HEK293 (cell line): Measurements from ENCODE around the gene MED29.

ENCODE experiments used
- BCL11B ChIP-seq: fragments of 450-650 bp; formaldehyde crosslinking; IDR thresholded peaks from 2 replicates; pipeline ENCODE4 v1.5.1; 2016; ENCODE audit warnings: low read depth, missing biosample characterization, missing genetic modification characterization
- EGR2 ChIP-seq: fragments of 450-650 bp; formaldehyde crosslinking; IDR thresholded peaks from 2 replicates; pipeline ENCODE4 v1.5.1; 2016; ENCODE audit warnings: low read depth, missing biosample characterization, missing genetic modification characterization
- GLI2 ChIP-seq: fragments of 450-650 bp; formaldehyde crosslinking; IDR thresholded peaks from 2 replicates; pipeline ENCODE4; 2017; ENCODE audit warnings: missing biosample characterization, missing genetic modification characterization, low read depth, borderline replicate concordance
- HOXC10 ChIP-seq: sonication (generic); formaldehyde crosslinking; IDR thresholded peaks from 2 replicates; pipeline ENCODE4 v1.8.1; 2023; ENCODE audit warnings: mild to moderate bottlenecking, missing genetic modification reagents
- HOXD13 ChIP-seq: sonication (generic); formaldehyde crosslinking; IDR thresholded peaks from 2 replicates; pipeline ENCODE4 v1.8.0; 2022; ENCODE audit warnings: missing genetic modification reagents, borderline replicate concordance
- INSM2 ChIP-seq: fragments of 450-650 bp; formaldehyde crosslinking; IDR thresholded peaks from 2 replicates; pipeline ENCODE4 v1.5.1; 2016; ENCODE audit warnings: missing biosample characterization, missing genetic modification characterization
- OSR2 ChIP-seq: fragments of 450-650 bp; formaldehyde crosslinking; IDR thresholded peaks from 2 replicates; pipeline ENCODE4 v1.5.1; 2016; ENCODE audit warnings: missing biosample characterization, missing genetic modification characterization
- OVOL3 ChIP-seq: fragments of 450-650 bp; formaldehyde crosslinking; IDR thresholded peaks from 2 replicates; pipeline ENCODE4 v1.5.1; 2016; ENCODE audit warnings: missing biosample characterization, missing genetic modification characterization
- YY2 ChIP-seq: fragments of 450-650 bp; formaldehyde crosslinking; IDR thresholded peaks from 2 replicates; pipeline ENCODE4 v1.5.1; 2016; ENCODE audit warnings: missing biosample characterization, missing genetic modification characterization
- ZBTB8A ChIP-seq: fragments of 450-650 bp; formaldehyde crosslinking; IDR thresholded peaks from 2 replicates; pipeline ENCODE4 v1.5.1; 2016; ENCODE audit warnings: missing biosample characterization, missing genetic modification characterization
- ZNF10 ChIP-seq: fragments of 450-650 bp; formaldehyde crosslinking; IDR thresholded peaks from 2 replicates; pipeline ENCODE4 v1.5.1; 2017; ENCODE audit warnings: missing biosample characterization, missing genetic modification characterization
- ZNF132 ChIP-seq: fragments of 450-650 bp; formaldehyde crosslinking; IDR thresholded peaks from 2 replicates; pipeline ENCODE4 v1.5.1; 2017; ENCODE audit warnings: missing biosample characterization, missing genetic modification characterization, borderline replicate concordance
- ZNF140 ChIP-seq: fragments of 450-650 bp; formaldehyde crosslinking; IDR thresholded peaks from 2 replicates; pipeline ENCODE4 v1.5.1; 2016; ENCODE audit warnings: missing biosample characterization, missing genetic modification characterization
- ZNF146 ChIP-seq: fragments of 450-650 bp; formaldehyde crosslinking; IDR thresholded peaks from 2 replicates; pipeline ENCODE4 v1.5.1; 2016; ENCODE audit warnings: missing biosample characterization, missing genetic modification characterization
- ZNF184 ChIP-seq: fragments of 450-650 bp; IDR thresholded peaks from 2 replicates; pipeline ENCODE4 v1.5.1; 2018; ENCODE audit warnings: missing biosample characterization, mild to moderate bottlenecking, missing genetic modification characterization
- ZNF2 ChIP-seq: fragments of 450-650 bp; formaldehyde crosslinking; IDR thresholded peaks from 2 replicates; pipeline ENCODE4 v1.5.1; 2016; ENCODE audit warnings: missing biosample characterization, missing genetic modification characterization
- ZNF239 ChIP-seq: fragments of 450-650 bp; formaldehyde crosslinking; IDR thresholded peaks from 2 replicates; pipeline ENCODE4 v1.5.1; 2016; ENCODE audit warnings: missing biosample characterization, missing genetic modification characterization
- ZNF274 ChIP-seq, 2 experiments: fragments of 200-500 bp in 1 of 2; fragments of 450-650 bp in 1 of 2; sonication (Bioruptor generic) in 1 of 2; formaldehyde crosslinking in 1 of 2; IDR thresholded peaks; 2 replicates each; pipeline versions ENCODE4 v1.5.1 to v1.6.1; 2014 to 2016; ENCODE audit warnings: borderline replicate concordance in 1 of 2, inconsistent platforms in 1 of 2, low read length in 1 of 2, missing biosample characterization in 1 of 2, missing genetic modification characterization in 1 of 2
- ZNF292 ChIP-seq: fragments of 450-650 bp; formaldehyde crosslinking; IDR thresholded peaks from 2 replicates; pipeline ENCODE4 v1.5.1; 2016; ENCODE audit warnings: low read depth, missing biosample characterization, missing genetic modification characterization, borderline replicate concordance
- ZNF341 ChIP-seq: fragments of 450-650 bp; formaldehyde crosslinking; IDR thresholded peaks from 2 replicates; pipeline ENCODE4; 2016; ENCODE audit warnings: low read depth, missing biosample characterization, missing genetic modification characterization
- ZNF48 ChIP-seq: fragments of 450-650 bp; formaldehyde crosslinking; IDR thresholded peaks from 2 replicates; pipeline ENCODE4 v1.5.1; 2016; ENCODE audit warnings: missing biosample characterization, missing genetic modification characterization
- ZNF501 ChIP-seq: fragments of 450-650 bp; formaldehyde crosslinking; IDR thresholded peaks from 2 replicates; pipeline ENCODE4 v1.5.1; 2016; ENCODE audit warnings: missing biosample characterization, missing genetic modification characterization
- ZNF510 ChIP-seq: fragments of 450-650 bp; formaldehyde crosslinking; IDR thresholded peaks from 2 replicates; pipeline ENCODE4 v1.5.1; 2018; ENCODE audit warnings: mild to moderate bottlenecking, missing genetic modification characterization, missing biosample characterization; ENCODE audit not compliant: insufficient replicate concordance
- ZNF544 ChIP-seq: fragments of 450-650 bp; formaldehyde crosslinking; IDR thresholded peaks from 2 replicates; pipeline ENCODE4 v1.5.0; 2017; ENCODE audit warnings: missing biosample characterization, missing genetic modification characterization
- ZNF560 ChIP-seq: fragments of 450-650 bp; formaldehyde crosslinking; IDR thresholded peaks from 2 replicates; pipeline ENCODE4 v1.5.1; 2017; ENCODE audit warnings: missing biosample characterization, missing genetic modification characterization, borderline replicate concordance
- ZNF571 ChIP-seq: fragments of 450-650 bp; formaldehyde crosslinking; IDR thresholded peaks from 2 replicates; pipeline ENCODE4 v1.5.0; 2017; ENCODE audit warnings: missing biosample characterization, missing genetic modification characterization
- ZNF580 ChIP-seq: fragments of 450-650 bp; formaldehyde crosslinking; IDR thresholded peaks from 2 replicates; pipeline ENCODE4 v1.5.1; 2016; ENCODE audit warnings: missing biosample characterization, missing genetic modification characterization
- ZNF670 ChIP-seq: fragments of 450-650 bp; formaldehyde crosslinking; IDR thresholded peaks from 2 replicates; pipeline ENCODE4 v1.5.1; 2016; ENCODE audit warnings: missing biosample characterization, missing genetic modification characterization, low read depth
- ZNF747 ChIP-seq: fragments of 450-650 bp; formaldehyde crosslinking; IDR thresholded peaks from 2 replicates; pipeline ENCODE4 v1.5.1; 2016; ENCODE audit warnings: missing biosample characterization, missing genetic modification characterization
- ZNF785 ChIP-seq: fragments of 450-650 bp; formaldehyde crosslinking; IDR thresholded peaks from 2 replicates; pipeline ENCODE4 v1.5.1; 2016; ENCODE audit warnings: missing biosample characterization, missing genetic modification characterization
- ZNF843 ChIP-seq: fragments of 450-650 bp; formaldehyde crosslinking; IDR thresholded peaks from 2 replicates; pipeline ENCODE4 v1.5.1; 2016; ENCODE audit warnings: missing biosample characterization, missing genetic modification characterization
- ZXDB ChIP-seq: fragments of 450-650 bp; formaldehyde crosslinking; IDR thresholded peaks from 2 replicates; pipeline ENCODE4 v1.5.1; 2016; ENCODE audit warnings: missing biosample characterization, missing genetic modification characterization
- TF ChIP-seq, protein P1 (sequence below): fragments of 450-650 bp; formaldehyde crosslinking; IDR thresholded peaks from 2 replicates; pipeline ENCODE4 v1.5.1; 2016; ENCODE audit warnings: missing biosample characterization, missing genetic modification characterization
- TF ChIP-seq, protein P2 (sequence below): fragments of 450-650 bp; formaldehyde crosslinking; IDR thresholded peaks from 2 replicates; pipeline ENCODE4 v1.5.1; 2017; ENCODE audit warnings: missing biosample characterization, mild to moderate bottlenecking, missing genetic modification characterization, moderate library complexity

The MED29 gene

GRCh38 chr19:39406656-39407409 lies 15.7 kb downstream of the MED29 start, which contains the start of gene ZFP36 (continued):
- TF ChIP-seq, protein P1, sequence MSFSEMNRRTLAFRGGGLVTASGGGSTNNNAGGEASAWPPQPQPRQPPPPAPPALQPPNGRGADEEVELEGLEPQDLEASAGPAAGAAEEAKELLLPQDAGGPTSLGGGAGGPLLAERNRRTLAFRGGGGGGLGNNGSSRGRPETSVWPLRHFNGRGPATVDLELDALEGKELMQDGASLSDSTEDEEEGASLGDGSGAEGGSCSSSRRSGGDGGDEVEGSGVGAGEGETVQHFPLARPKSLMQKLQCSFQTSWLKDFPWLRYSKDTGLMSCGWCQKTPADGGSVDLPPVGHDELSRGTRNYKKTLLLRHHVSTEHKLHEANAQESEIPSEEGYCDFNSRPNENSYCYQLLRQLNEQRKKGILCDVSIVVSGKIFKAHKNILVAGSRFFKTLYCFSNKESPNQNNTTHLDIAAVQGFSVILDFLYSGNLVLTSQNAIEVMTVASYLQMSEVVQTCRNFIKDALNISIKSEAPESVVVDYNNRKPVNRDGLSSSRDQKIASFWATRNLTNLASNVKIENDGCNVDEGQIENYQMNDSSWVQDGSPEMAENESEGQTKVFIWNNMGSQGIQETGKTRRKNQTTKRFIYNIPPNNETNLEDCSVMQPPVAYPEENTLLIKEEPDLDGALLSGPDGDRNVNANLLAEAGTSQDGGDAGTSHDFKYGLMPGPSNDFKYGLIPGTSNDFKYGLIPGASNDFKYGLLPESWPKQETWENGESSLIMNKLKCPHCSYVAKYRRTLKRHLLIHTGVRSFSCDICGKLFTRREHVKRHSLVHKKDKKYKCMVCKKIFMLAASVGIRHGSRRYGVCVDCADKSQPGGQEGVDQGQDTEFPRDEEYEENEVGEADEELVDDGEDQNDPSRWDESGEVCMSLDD (tag by site-specific recombination): peak; percentile 93
- TF ChIP-seq ZNF48 (tag by site-specific recombination) (no peak), ZNF239 (tag by site-specific recombination) (no peak), EGR2 (tag by site-specific recombination) (0 out of 2 replicates have a peak, but pooled peaks have one; percentile 16), ZNF560 (tag by site-specific recombination) (no peak), ZXDB (tag by site-specific recombination) (peak; percentile 76; the same call in 1 of the 2 replicates), ZNF571 (no peak), ZBTB8A (tag by site-specific recombination) (peak; percentile 71), ZNF544 (tag by site-specific recombination) (no peak), OVOL3 (tag by site-specific recombination) (peak; percentile 83), ZNF292 (tag by site-specific recombination) (no peak), ZNF670 (tag by site-specific recombination) (no peak), ZNF785 (tag by site-specific recombination) (no peak), ZNF2 (peak; percentile 64; the same call in 1 of the 2 replicates), ZNF274 (IDR thresholded peaks at IDR 0.05; ENCODE audit: low read length) (no peak), ZNF274 (tag by site-specific recombination; IDR thresholded peaks at IDR 0.05; ENCODE audit: borderline replicate concordance) (no peak), ZNF580 (0 out of 2 replicates have a peak, but pooled peaks have one; percentile 15), HOXD13 (CRISPR knock-in tag) (no peak), GLI2 (tag by site-specific recombination) (no peak), BCL11B (tag by site-specific recombination) (no peak), YY2 (tag by site-specific recombination) (peak; percentile 81), ZNF501 (tag by site-specific recombination) (peak; percentile 85), ZNF140 (tag by site-specific recombination) (no peak), ZNF10 (tag by site-specific recombination) (peak; percentile 83), ZNF843 (tag by site-specific recombination) (peak; percentile 65; the same call in 1 of the 2 replicates), ZNF132 (tag by site-specific recombination) (no peak), HOXC10 (CRISPR knock-in tag) (no peak), ZNF510 (tag by site-specific recombination) (no peak), ZNF747 (no peak), OSR2 (tag by site-specific recombination) (no peak), ZNF146 (tag by site-specific recombination) (no peak), ZNF184 (tag by site-specific recombination) (no peak), INSM2 (tag by site-specific recombination) (no peak; the same call in 1 of the 2 replicates), ZNF341 (peak; percentile 53; the same call in 1 of the 2 replicates)
- TF ChIP-seq, protein P2, sequence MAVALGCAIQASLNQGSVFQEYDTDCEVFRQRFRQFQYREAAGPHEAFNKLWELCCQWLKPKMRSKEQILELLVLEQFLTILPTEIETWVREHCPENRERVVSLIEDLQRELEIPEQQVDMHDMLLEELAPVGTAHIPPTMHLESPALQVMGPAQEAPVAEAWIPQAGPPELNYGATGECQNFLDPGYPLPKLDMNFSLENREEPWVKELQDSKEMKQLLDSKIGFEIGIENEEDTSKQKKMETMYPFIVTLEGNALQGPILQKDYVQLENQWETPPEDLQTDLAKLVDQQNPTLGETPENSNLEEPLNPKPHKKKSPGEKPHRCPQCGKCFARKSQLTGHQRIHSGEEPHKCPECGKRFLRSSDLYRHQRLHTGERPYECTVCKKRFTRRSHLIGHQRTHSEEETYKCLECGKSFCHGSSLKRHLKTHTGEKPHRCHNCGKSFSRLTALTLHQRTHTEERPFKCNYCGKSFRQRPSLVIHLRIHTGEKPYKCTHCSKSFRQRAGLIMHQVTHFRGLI: peak; percentile 93
